Peyer's patch (tissue), 4 donors: ENCODE measurements around the gene CKB.

Experiments
- POLR2A ChIP-seq, 2 donors: fragments of 450-650 bp; IDR thresholded peaks; one replicate each; pipeline ENCODE4 v1.5.1; 2017; ENCODE audit warnings: antibody characterized with exemption in 2 of 2, mild to moderate bottlenecking in 2 of 2, moderate library complexity in 2 of 2
- TF ChIP-seq, protein P1 (sequence below), 6 experiments: fragments of 450-650 bp in 4 of 6; fragments of 200-600 bp in 2 of 6; sonication (generic) in 1 of 6; IDR thresholded peaks; one replicate each; pipeline ENCODE4 v1.5.1; 2017 to 2019; ENCODE audit warnings: antibody characterized with exemption in 6 of 6, mild to moderate bottlenecking in 3 of 6, moderate library complexity in 1 of 6

DNA sequence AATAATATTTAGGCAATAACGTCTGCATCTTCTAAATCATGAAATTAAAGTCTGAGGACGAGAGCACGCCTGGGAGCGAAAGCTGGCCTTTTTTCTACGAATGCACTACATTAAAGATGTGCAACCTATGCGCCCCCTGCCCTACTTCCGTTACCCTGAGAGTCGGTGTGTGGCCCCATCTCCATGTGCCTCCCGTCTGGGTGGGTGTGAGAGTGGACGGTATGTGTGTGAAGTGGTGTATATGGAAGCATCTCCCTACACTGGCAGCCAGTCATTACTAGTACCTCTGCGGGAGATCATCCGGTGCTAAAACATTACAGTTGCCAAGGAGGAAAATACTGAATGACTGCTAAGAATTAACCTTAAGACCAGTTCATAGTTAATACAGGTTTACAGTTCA, 19.3 kb downstream of the CKB start:
- TF ChIP-seq POLR2A (IDR thresholded peaks at IDR 0.05) = no peak
- TF ChIP-seq, protein P1, sequence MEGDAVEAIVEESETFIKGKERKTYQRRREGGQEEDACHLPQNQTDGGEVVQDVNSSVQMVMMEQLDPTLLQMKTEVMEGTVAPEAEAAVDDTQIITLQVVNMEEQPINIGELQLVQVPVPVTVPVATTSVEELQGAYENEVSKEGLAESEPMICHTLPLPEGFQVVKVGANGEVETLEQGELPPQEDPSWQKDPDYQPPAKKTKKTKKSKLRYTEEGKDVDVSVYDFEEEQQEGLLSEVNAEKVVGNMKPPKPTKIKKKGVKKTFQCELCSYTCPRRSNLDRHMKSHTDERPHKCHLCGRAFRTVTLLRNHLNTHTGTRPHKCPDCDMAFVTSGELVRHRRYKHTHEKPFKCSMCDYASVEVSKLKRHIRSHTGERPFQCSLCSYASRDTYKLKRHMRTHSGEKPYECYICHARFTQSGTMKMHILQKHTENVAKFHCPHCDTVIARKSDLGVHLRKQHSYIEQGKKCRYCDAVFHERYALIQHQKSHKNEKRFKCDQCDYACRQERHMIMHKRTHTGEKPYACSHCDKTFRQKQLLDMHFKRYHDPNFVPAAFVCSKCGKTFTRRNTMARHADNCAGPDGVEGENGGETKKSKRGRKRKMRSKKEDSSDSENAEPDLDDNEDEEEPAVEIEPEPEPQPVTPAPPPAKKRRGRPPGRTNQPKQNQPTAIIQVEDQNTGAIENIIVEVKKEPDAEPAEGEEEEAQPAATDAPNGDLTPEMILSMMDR (IDR thresholded peaks at IDR 0.05) = no peak
